GM18867 (cell line): ENCODE measurements around the gene ZNF768.

Experiments used
- ATAC-seq: cut with Tn5 transposase; IDR thresholded peaks from one replicate; pipeline ENCODE4 v1.9.1; 2021; ENCODE audit warnings: mild to moderate bottlenecking, moderate library complexity; ENCODE audit not compliant: unreplicated experiment

Gene ZNF768

DNA sequence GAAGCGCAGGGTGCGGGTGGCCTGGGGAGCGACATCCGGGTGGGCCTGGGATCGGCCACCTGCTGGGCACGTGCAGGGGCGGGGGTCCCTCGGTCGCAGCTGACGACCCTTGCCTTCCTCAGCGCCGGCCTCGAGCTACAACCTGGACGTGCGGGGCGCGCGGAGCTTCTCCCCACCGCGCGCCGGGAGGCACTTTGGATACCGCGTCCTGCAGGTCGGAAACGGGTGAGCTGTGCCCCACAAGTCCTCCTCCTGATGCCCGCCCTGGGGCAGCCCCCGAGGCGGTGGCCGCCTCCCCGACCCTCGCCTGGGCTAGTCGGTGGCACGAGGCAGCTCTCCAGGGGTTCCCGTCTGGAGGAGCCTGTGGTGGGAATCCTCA, 52.3 kb downstream of the ZNF768 start:
- no peak for ATAC-seq
